H9 (cell line): ENCODE measurements around the gene RMI2. TPM values are rescaled to one million over a fixed set of nuclear protein-coding genes. Genes with fewer than 3 reads are reported as not detected.

Source experiments
- DNase-seq: peaks from one replicate; pipeline ENCODE4 v3.0.0-alpha.2; 2017
- H2AFZ ChIP-seq: one replicate; pipeline ENCODE4 v1.6.1; 2013; ENCODE audit warnings: mild to moderate bottlenecking, low read length, control low read depth, moderate library complexity
- H2AK5ac ChIP-seq: 2 replicates; pipeline ENCODE4 v1.6.1; 2013; ENCODE audit warnings: low read length, control low read depth, mixed read lengths; ENCODE audit not compliant: insufficient read length
- H2BK120ac ChIP-seq: one replicate; pipeline ENCODE4 v1.6.1; 2013; ENCODE audit warnings: low read depth, mild to moderate bottlenecking, low read length, control low read depth, inconsistent platforms; ENCODE audit not compliant: poor library complexity, severe bottlenecking
- H2BK12ac ChIP-seq: 2 replicates; pipeline ENCODE4 v1.6.1; 2013; ENCODE audit warnings: low read length, control low read depth, mixed read lengths, low read depth; ENCODE audit not compliant: insufficient read length
- H2BK15ac ChIP-seq: 2 replicates; pipeline ENCODE4 v1.6.1; 2013; ENCODE audit warnings: low read depth, low read length, control low read depth
- H2BK20ac ChIP-seq: one replicate; pipeline ENCODE4 v1.6.1; 2013; ENCODE audit warnings: low read depth, mild to moderate bottlenecking, low read length, control low read depth, inconsistent platforms; ENCODE audit not compliant: poor library complexity, severe bottlenecking
- H2BK5ac ChIP-seq: 2 replicates; pipeline ENCODE4 v1.6.1; 2013; ENCODE audit warnings: low read length, control low read depth, mixed read lengths; ENCODE audit not compliant: insufficient read length
- H3K14ac ChIP-seq: 2 replicates; pipeline ENCODE4 v1.6.1; 2013; ENCODE audit warnings: low read length, control low read depth; ENCODE audit not compliant: insufficient read depth
- H3K18ac ChIP-seq: 2 replicates; pipeline ENCODE4 v1.6.1; 2013; ENCODE audit warnings: low read depth, mild to moderate bottlenecking, mixed read lengths, low read length, control low read depth; ENCODE audit not compliant: insufficient read length
- H3K23ac ChIP-seq: 2 replicates; pipeline ENCODE4 v1.6.1; 2013; ENCODE audit warnings: low read length, control low read depth, mixed read lengths, low read depth; ENCODE audit not compliant: insufficient read length
- H3K23me2 ChIP-seq: 2 replicates; pipeline ENCODE4 v1.6.1; 2013; ENCODE audit warnings: low read depth, mild to moderate bottlenecking, mixed read lengths, low read length, control low read depth; ENCODE audit not compliant: insufficient read length, poor library complexity, severe bottlenecking
- H3K27ac ChIP-seq: 2 replicates; pipeline ENCODE4 v1.5.1; 2013; ENCODE audit warnings: low read length, control low read depth, mixed read lengths, low read depth; ENCODE audit not compliant: insufficient read length
- H3K27me3 ChIP-seq: 2 replicates; pipeline ENCODE4 v1.6.1; 2013; ENCODE audit warnings: low read length, control low read depth, inconsistent platforms; ENCODE audit not compliant: insufficient read depth
- H3K4ac ChIP-seq: 2 replicates; pipeline ENCODE4 v1.6.1; 2013; ENCODE audit warnings: low read depth, mild to moderate bottlenecking, control low read depth, inconsistent platforms, low read length, moderate library complexity
- H3K4me1 ChIP-seq: 2 replicates; pipeline ENCODE4 v1.6.1; 2013; ENCODE audit warnings: low read length, control low read depth, inconsistent platforms; ENCODE audit not compliant: insufficient read depth
- H3K4me2 ChIP-seq: 2 replicates; pipeline ENCODE4 v1.6.1; 2013; ENCODE audit warnings: low read length, control low read depth, mixed read lengths; ENCODE audit not compliant: insufficient read length, insufficient read depth
- H3K56ac ChIP-seq: 2 replicates; pipeline ENCODE4 v1.6.1; 2013; ENCODE audit warnings: low read depth, mild to moderate bottlenecking, mixed read lengths, low read length, control low read depth; ENCODE audit not compliant: insufficient read length
- H3K79me1 ChIP-seq: 2 replicates; pipeline ENCODE4 v1.6.1; 2013; ENCODE audit warnings: low read depth, mild to moderate bottlenecking, moderate library complexity, low read length, control low read depth, inconsistent platforms; ENCODE audit not compliant: insufficient read depth, poor library complexity, severe bottlenecking
- H3K79me2 ChIP-seq: 2 replicates; pipeline ENCODE4 v1.6.1; 2013; ENCODE audit warnings: low read length, control low read depth, inconsistent platforms; ENCODE audit not compliant: insufficient read depth
- H3K9ac ChIP-seq: 2 replicates; pipeline ENCODE4 v1.6.1; 2013; ENCODE audit warnings: low read length, control low read depth, mixed read lengths; ENCODE audit not compliant: insufficient read length; ENCODE audit errors: extremely low read depth
- H3K9me3 ChIP-seq: one replicate; pipeline ENCODE4 v1.6.1; 2013; ENCODE audit warnings: low read depth, low read length, inconsistent platforms; ENCODE audit not compliant: control insufficient read depth
- H3T11ph ChIP-seq: one replicate; pipeline ENCODE4 v1.6.1; 2013; ENCODE audit warnings: mild to moderate bottlenecking, low read length, control low read depth, inconsistent platforms
- H4K20me1 ChIP-seq: one replicate; pipeline ENCODE4 v1.6.1; 2013; ENCODE audit not compliant: control insufficient read depth, insufficient read length, insufficient read depth
- H4K5ac ChIP-seq: 2 replicates; pipeline ENCODE4 v1.6.1; 2013; ENCODE audit warnings: low read depth, mild to moderate bottlenecking, mixed read lengths, low read length, control low read depth; ENCODE audit not compliant: insufficient read length
- H4K8ac ChIP-seq: replicated peaks from 2 replicates; pipeline ENCODE4 v1.6.1; 2013; ENCODE audit warnings: low read length, control low read depth, mixed read lengths, low read depth; ENCODE audit not compliant: insufficient read length
- H4K91ac ChIP-seq: 2 replicates; pipeline ENCODE4 v1.6.1; 2013; ENCODE audit warnings: low read depth, mild to moderate bottlenecking, moderate library complexity, mixed read lengths, low read length, control low read depth; ENCODE audit not compliant: insufficient read length
- H3K27ac Mint-ChIP-seq, 3 experiments: 2 replicates in 2 of 3; 3 replicates in 1 of 3; pipeline ENCODE4 v1.8.0; 2020 to 2021; ENCODE audit warnings: mixed read lengths in 3 of 3, mild to moderate bottlenecking in 1 of 3, moderate library complexity in 1 of 3
- H3K27me3 Mint-ChIP-seq: 2 replicates; pipeline ENCODE4 v1.8.0; 2021; ENCODE audit warnings: low read depth, mild to moderate bottlenecking, moderate library complexity, mixed read lengths
- H3K36me3 Mint-ChIP-seq, 3 experiments: 2 replicates in 2 of 3; 3 replicates in 1 of 3; pipeline ENCODE4 v1.8.0; 2020 to 2021; ENCODE audit warnings: low read depth in 3 of 3, mixed read lengths in 3 of 3; ENCODE audit not compliant: insufficient read depth in 1 of 3
- H3K4me1 Mint-ChIP-seq, 2 experiments: 2 replicates each; pipeline ENCODE4 v1.8.0; 2020; ENCODE audit warnings: mixed read lengths in 2 of 2
- H3K4me3 Mint-ChIP-seq, 2 experiments: 2 replicates in 1 of 2; 3 replicates in 1 of 2; pipeline ENCODE4 v1.8.0; 2020 to 2021; ENCODE audit warnings: mild to moderate bottlenecking in 2 of 2, mixed read lengths in 2 of 2, moderate library complexity in 1 of 2
- H3K9me3 Mint-ChIP-seq, 2 experiments: 2 replicates in 1 of 2; 3 replicates in 1 of 2; pipeline ENCODE4 v1.8.0; 2020; ENCODE audit warnings: mild to moderate bottlenecking in 2 of 2, mixed read lengths in 2 of 2, moderate library complexity in 1 of 2
- CTCF ChIP-seq: fragments of 200-600 bp; sonication (generic); conservative IDR thresholded peaks from 3 replicates; pipeline ENCODE4 v1.8.0; 2021; ENCODE audit warnings: antibody characterized with exemption, mild to moderate bottlenecking
- WGBS: extraction: QIAGEN DNeasy Blood & Tissue Kit; methylation state at CpG from one replicate; pipeline ENCODE4 v1.1.7; 2013; ENCODE audit warnings: missing lambda C conversion rate, low lambda C conversion rate, mixed read lengths; ENCODE audit not compliant: insufficient read length; ENCODE audit errors: extremely low coverage; 5-methylcytosine and 5-hydroxymethylcytosine counted together
- total RNA-seq: library from RNA; stranded (reverse); gene quantifications from 2 replicates; pipeline ENCODE4 v1.2.1, GENCODE V29; 2021

Gene RMI2
- total RNA-seq, 1 experiment from 2014 or later: 57.6 TPM

DNA sequence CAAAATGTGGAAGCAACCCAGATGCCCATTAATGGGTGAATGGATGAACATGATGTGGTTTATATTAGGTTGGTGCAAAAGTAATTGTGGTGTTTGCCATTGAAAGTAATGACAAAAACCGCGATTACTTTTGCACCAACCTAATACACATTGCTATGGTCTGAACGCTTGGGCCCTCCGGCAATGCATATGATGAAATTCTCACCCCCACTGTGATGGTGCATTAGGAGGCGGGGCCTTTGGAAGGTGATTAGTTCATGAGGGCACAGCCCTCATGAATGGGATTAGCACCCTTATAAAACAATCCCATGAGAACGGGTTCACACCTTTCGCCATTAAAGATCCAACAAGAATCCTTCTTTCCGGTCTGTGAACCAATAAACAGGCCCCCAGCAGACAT is 38.9 kb upstream of the RMI2 start:
- peaks cover 10 to 13% of the 10 kb centered on the region in 2 experiments for H3K4me1 Mint-ChIP-seq
- H4K20me1 ChIP-seq: no peaks in the 10 kb centered on the region
- WGBS: no CpG with 5 or more reads among the region's 8 CpGs

More for the DNA sequence above, 38.9 kb upstream of the RMI2 start:
- H3K4ac ChIP-seq: no peak overlapping the region
- H3K79me1 ChIP-seq: no peaks in the 10 kb centered on the region
- no peak overlapping the region for H3K27ac ChIP-seq
- H3K79me2 ChIP-seq: 0 out of 2 replicates have a peak, but pooled peaks cover 2% of the 10 kb centered on the region
- H3K27me3 ChIP-seq: no peaks in the 10 kb centered on the region
- H3K4me2 ChIP-seq: no peak overlapping the region
- no peaks in the 10 kb centered on the region for H3K23me2 ChIP-seq
- no peak overlapping the region for H2BK5ac ChIP-seq
- no peak overlapping the region for H2BK12ac ChIP-seq
- no peak overlapping the region for H3K27ac Mint-ChIP-seq
- no peak for DNase-seq
- H3K18ac ChIP-seq: no peak overlapping the region
- H3K4me3 Mint-ChIP-seq: no peak overlapping the region
- no peak overlapping the region for H4K91ac ChIP-seq
- H3K14ac ChIP-seq: no peak overlapping the region
- H2AFZ ChIP-seq: no peak overlapping the region
- no peaks in the 10 kb centered on the region; a peak in 1 of 5 replicates for H3K9me3 Mint-ChIP-seq
- H4K5ac ChIP-seq: no peak overlapping the region
- H3K9me3 ChIP-seq: no peaks in the 10 kb centered on the region
- peaks cover 0 to 1% (median 0%) of the 10 kb centered on the region in 3 experiments; a peak in 1 of 7 replicates for H3K36me3 Mint-ChIP-seq
- no peaks in the 10 kb centered on the region for H3K4me1 ChIP-seq
- no peak overlapping the region for H2BK15ac ChIP-seq
- no peak overlapping the region for H2AK5ac ChIP-seq
- H2BK20ac ChIP-seq: no peak overlapping the region
- no peak overlapping the region for H3K23ac ChIP-seq
- no peak overlapping the region for H2BK120ac ChIP-seq
- no peak overlapping the region for H3K56ac ChIP-seq
- no peak overlapping the region for H3K9ac ChIP-seq
- H3T11ph ChIP-seq: no peak overlapping the region
- no peak overlapping the region for H4K8ac ChIP-seq
- H3K27me3 Mint-ChIP-seq: no peaks in the 10 kb centered on the region; the same call in 1 of the 2 replicates
- no peak for TF ChIP-seq CTCF
